GM19043 (cell line): Measurements from ENCODE around the gene NEU1.
"Not testable (repeated sequence)": the region's sequence is repeated elsewhere in the genome, so short reads cannot be mapped to it uniquely, and the experiment has no call there.

Experiments
- ATAC-seq: cut with Tn5 transposase; IDR thresholded peaks from one replicate; pipeline ENCODE4 v1.9.1; 2021; ENCODE audit warnings: low read depth; ENCODE audit not compliant: unreplicated experiment

Gene NEU1

GRCh38 chr6:31875877-31876276, 13.3 kb upstream of the NEU1 start:
- no peak for ATAC-seq

DNA sequence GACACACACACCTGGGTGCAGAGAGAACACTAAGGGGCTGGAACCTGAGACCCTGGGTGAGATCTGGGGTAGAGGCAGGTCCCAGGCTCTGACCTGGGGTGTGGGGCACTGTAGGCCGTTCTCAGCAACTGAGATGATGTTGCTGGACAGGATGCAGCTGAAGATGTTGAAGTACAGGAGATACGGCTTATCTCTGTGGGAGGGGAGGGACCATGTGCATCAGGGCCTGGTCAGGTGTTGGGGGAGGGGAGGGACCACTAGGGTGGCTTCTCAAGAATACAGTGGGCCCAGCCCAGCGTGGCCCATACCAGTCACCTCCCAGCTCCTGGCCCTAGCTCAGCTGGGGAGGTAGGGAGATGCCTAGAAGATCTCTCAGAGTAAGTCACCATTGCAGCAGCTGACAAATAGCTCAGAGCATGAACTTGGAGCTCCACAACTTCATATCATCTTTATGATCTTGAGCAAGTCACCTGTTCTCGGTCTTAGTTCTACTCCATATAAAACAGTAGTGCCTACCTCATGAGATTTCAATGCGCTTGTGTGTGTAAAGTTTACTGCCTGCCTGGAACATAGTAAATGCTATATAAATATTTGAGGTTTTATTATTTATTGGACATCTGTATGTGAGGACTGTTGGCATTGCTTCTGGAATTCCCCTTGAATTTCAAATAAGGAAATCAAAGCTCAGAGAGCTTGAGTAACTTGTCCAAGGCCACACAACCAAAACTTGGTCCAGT, 12.4 kb upstream of the NEU1 start:
- no peak for ATAC-seq

- no peak for ATAC-seq
Observed at GRCh38 chr6:31874084-31874670, 11.6 kb upstream of the NEU1 start.

DNA sequence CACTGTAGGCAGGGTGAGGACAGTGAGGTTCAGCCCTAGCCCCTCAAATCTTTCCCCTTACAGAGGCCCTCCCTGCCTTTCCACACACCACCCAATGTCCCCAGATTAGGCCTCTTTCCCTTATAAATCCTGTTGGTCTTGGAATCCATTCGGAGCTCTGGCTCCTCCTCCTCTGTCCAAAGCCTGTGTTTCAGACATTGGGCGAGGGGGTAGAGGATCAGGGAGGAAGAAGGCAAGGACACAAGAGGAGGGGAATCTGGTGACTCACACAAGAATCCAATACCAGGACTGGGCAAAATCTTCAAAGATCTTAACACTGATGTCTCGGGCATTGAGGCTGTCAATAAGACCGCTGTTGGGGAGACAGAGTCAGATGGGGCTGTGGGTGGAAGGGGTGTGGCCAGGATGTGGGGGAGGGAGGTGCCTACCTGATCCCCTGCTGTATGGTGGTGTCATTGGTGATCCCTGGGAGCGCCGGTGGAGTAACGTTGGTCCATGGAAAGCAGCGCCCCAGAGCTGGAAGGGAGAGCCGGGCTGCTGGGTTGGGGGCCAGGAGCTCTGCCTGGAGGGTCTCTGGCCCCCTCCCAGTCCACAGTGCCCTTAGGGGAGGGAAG, 8.5 kb upstream of the NEU1 start:
- no peak for ATAC-seq

GRCh38 chr6:31870385-31870921, 7.8 kb upstream of the NEU1 start:
- no peak for ATAC-seq

DNA sequence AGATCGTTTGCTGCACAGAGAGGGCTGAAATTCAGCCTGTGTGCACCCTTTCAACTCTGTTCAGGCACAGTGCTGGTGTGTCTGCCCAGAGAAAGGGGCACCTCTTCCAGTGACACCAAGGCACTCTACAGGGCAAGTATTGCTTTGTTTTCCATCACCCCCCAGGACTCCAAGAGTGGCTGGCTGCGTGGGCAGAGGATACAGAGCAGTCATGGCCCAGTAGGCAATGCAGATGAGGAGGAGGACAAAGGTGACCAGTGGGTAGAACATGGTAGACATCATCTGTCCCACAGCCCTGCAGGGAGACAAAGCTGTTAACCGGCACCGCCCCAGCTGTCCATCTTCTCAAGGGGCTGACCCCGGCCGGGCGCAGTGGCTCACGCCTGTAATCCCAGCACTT, 6.7 kb upstream of the NEU1 start:
- no peak for ATAC-seq

GRCh38 chr6:31868658-31868971, 6.0 kb upstream of the NEU1 start:
- ATAC-seq = not testable (repeated sequence)

DNA sequence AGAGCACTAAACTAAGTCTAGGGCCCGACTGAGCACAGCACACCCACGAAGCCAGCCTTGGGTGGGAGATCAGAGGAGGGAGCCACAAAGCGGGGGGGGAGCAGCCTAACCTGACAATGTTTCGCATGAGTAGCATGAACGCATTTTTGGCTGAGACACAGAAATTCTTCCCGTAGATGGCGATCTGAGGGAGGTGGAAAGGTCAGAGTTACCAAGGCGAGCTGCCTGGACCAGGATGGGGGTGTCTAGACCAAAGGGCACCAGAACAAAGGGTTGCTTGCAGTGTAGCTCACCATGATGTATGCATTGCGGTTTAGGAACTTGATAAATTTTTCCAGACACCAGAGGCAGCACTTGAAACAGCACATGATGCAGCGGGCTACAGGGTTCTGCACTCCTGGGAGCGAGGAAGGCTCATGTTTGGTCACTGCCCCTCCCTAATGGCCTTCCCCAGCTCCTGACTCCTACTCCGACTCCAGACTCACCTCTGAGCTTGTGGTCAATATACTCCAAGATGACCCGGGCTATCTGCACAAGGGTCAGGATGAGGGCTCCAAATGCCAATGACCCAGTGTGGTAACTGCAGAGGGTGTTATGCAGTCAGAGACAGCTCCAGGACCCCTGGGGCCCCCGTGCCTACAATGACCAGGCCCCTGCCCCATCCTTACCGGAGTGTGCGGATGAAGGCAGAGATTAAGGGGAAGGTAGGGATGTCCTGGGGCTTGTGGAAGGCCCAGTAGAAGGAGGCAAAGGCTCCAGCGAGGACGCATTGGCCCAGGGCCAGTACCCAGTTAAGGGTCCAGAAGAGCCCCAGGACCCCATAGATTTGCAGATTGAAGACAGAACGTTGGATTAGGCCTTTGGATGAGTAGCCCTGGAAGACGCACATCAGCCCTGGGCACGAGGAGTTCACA, 2.8 kb upstream of the NEU1 start:
- ATAC-seq = no peak

- ATAC-seq = no peak
Observed at GRCh38 chr6:31864818-31865204, 2.2 kb upstream of the NEU1 start.

GRCh38 chr6:31864123-31864562, 1.5 kb upstream of the NEU1 start:
- ATAC-seq = not testable (repeated sequence)

DNA sequence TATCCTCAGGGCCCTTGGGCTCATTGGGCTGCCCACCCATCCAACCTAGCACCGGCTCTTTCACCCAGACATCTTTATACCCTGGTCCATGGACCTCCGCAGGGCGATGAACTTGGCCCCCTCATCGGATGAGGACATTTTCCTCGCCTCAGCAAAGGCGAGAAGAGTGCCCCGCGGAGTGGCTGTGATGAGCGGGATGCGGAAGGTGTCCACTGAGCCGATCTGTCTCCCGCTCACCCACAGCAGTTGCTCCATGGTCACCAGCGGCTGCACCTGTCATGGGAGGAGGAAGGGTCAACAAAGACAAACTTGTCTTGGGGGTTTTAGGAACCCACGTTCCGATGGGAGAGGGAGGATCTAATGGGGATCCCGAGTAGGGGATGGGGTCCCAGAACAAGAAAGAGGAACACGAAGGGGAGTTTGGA, 690 bp downstream of the NEU1 start:
- ATAC-seq = no peak

- no peak for ATAC-seq
Observed at GRCh38 chr6:31861150-31861549, 1.5 kb downstream of the NEU1 start.

GRCh38 chr6:31860349-31860748, 2.3 kb downstream of the NEU1 start:
- ATAC-seq = no peak

- ATAC-seq = no peak
Observed at GRCh38 chr6:31859923-31860322, 2.7 kb downstream of the NEU1 start.

DNA sequence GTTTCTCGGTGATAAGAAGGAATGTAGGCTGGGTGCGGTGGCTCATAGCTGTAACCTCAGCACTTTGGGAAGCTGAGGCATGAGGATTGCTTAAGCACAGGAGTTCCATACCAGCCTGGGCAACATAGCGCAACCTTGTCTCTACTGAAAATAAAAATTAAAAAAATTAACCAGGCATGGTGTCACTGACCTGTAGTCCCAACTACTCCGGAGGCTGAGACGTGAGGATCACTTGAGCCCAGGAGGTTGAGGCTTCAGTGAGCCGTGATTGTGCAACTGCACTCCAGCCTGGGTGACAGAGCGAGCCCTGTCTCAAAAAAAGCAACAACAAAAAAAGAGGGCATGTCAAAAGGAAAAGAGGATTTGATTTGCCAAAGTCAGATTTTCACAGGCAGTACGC, 3.9 kb downstream of the NEU1 start:
- ATAC-seq = no peak

DNA sequence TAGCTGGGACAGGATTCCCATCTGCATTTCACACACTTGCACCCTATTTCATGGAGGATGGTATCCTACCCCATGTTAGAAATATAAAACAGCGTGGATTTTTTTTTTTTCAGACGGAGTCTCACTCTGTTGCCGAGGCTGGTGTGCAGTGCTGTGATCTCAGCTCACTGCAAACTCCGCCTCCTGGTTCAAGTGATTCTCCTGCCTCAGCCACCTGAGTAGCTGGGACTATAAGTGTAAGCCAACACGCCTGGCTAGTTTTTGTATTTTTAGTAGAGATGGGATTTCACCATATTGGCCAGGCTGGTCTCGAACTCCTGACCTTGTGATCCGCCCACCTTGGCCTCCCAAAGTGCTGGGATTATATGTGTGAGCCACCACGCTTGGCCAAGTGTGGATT, 4.8 kb downstream of the NEU1 start:
- not testable (repeated sequence) for ATAC-seq

DNA sequence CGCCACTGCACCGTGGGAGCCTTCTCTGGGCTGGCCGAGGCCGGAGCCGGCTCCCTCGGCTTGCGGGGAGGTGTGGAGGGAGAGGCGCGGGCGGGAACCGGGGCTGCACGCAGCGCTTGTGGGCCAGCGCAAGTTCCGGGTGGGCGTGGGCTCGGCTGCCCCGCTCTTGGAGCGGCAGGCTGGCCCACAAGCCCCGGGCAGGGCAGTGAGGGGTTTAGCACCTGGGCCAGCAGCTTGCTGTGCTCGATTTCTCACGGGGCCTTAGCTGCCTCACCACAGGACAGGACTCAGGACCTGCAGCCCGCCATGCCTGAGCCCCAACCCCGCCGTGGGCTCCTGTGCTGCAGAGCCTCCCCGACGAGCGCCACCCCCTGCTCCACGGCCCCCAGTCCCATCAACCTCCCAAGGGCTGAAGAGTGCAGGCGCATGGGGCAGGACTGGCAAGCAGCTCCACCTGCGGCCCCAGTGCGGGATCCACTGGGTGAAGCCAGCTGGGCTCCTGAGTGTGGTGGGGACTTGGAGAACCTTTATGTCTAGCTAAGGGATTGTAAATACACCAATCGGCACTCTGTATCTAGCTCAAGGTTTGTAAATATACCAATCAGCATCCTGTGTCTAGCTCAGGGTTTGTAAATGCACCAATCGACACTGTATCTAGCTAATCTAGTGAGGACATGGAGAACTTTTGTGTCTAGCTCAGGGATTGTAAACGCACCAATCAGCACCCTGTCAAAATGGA, 10.5 kb downstream of the NEU1 start:
- not testable (repeated sequence) for ATAC-seq

DNA sequence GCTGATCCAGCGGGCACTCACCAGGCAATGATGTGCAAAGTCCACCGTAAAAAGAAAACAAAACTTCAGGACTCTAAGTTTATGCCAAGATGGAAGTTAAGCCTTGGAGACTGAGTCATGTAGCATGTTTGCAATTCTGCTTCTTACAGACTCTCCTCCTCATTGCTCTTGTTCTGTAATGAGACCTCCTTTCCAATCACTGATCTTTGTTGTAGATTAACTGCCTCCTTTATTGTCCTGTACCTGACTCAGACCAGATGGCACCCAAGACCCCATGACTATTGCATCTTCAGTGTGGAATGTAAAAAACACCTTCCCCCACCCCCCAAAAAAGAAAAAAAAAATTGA, 11.2 kb downstream of the NEU1 start:
- ATAC-seq = no peak

- ATAC-seq = no peak
Observed at GRCh38 chr6:31850765-31851484, 11.7 kb downstream of the NEU1 start.
